SK-N-MC (cell line): Measurements from ENCODE around the gene ELAC2.

ENCODE experiments used
- DNase-seq: peaks from one replicate; pipeline ENCODE4 v3.0.0-alpha.2; 2011; ENCODE audit warnings: low read depth, low spot score
- H3K27ac ChIP-seq: fragments of 200-600 bp; sonication (generic); 2 replicates; pipeline ENCODE4 v1.5.1; 2016; ENCODE audit warnings: mixed run types
- H3K36me3 ChIP-seq: fragments of 200-600 bp; sonication (generic); 2 replicates; pipeline ENCODE4 v1.6.1; 2017; ENCODE audit warnings: antibody characterized with exemption, low read length, mixed read lengths; ENCODE audit not compliant: insufficient read depth
- H3K4me3 ChIP-seq: fragments of 200-600 bp; sonication (generic); 2 replicates; pipeline ENCODE4 v1.5.1; 2016
- H3K9ac ChIP-seq: fragments of 200-600 bp; sonication (generic); 2 replicates; pipeline ENCODE4 v1.8.0; 2017; ENCODE audit warnings: mixed run types, mixed read lengths; ENCODE audit not compliant: insufficient read length
- H3K9me3 ChIP-seq: fragments of 200-600 bp; sonication (generic); 2 replicates; pipeline ENCODE4 v1.6.1; 2017; ENCODE audit warnings: low read depth, mild to moderate bottlenecking, antibody characterized with exemption, low read length, moderate library complexity, mixed read lengths
- EZH2 ChIP-seq: fragments of 200-600 bp; sonication (generic); IDR thresholded peaks from one replicate; pipeline ENCODE4 v1.6.1; 2017; ENCODE audit warnings: antibody characterized with exemption
- FOXP2 ChIP-seq: optimal IDR thresholded peaks from 2 replicates; pipeline ENCODE3; 2011; ENCODE audit warnings: mild to moderate bottlenecking, moderate library complexity; ENCODE audit not compliant: insufficient read depth; ENCODE audit errors: extremely low read length, control extremely low read depth
- POLR2AphosphoS5 ChIP-seq: IDR thresholded peaks from 2 replicates; pipeline ENCODE4 v1.6.1; 2012; ENCODE audit warnings: mild to moderate bottlenecking, low read depth, low read length, borderline replicate concordance

ELAC2 gene

GRCh38 chr17:12996357-12996756 is 21.5 kb downstream of the ELAC2 start:
- DNase-seq = no peak
- TF ChIP-seq FOXP2 (no peak), EZH2 (no peak), POLR2AphosphoS5 (no peak)
- Histone ChIP-seq H3K9ac (no peak overlapping the region), H3K27ac (no peak overlapping the region), H3K4me3 (no peak overlapping the region), H3K9me3 (no peaks in the 10 kb centered on the region), H3K36me3 (peaks cover 91% of the 10 kb centered on the region)

- H3K36me3 ChIP-seq = peaks cover 89% of the 10 kb centered on the region
- H3K27ac ChIP-seq = no peak overlapping the region
- no peak for DNase-seq
- H3K4me3 ChIP-seq = no peak overlapping the region
- no peaks in the 10 kb centered on the region for H3K9me3 ChIP-seq
- no peak overlapping the region for H3K9ac ChIP-seq
- no peak for TF ChIP-seq POLR2AphosphoS5
- no peak for TF ChIP-seq FOXP2
- no peak for TF ChIP-seq EZH2
Observed at GRCh38 chr17:12995896-12996295, 21.9 kb downstream of the ELAC2 start.

GRCh38 chr17:12995106-12995895 is 22.5 kb downstream of the ELAC2 start:
- no peaks in the 10 kb centered on the region for H3K9me3 ChIP-seq
- H3K36me3 ChIP-seq = peaks cover 83% of the 10 kb centered on the region
- H3K4me3 ChIP-seq = no peak overlapping the region
- no peak for TF ChIP-seq FOXP2
- TF ChIP-seq POLR2AphosphoS5 = no peak
- no peak for TF ChIP-seq EZH2
- H3K27ac ChIP-seq = no peak overlapping the region
- no peak for DNase-seq
- no peak overlapping the region for H3K9ac ChIP-seq

- TF ChIP-seq EZH2 (no peak), FOXP2 (no peak), POLR2AphosphoS5 (no peak)
- no peak for DNase-seq
- H3K36me3 ChIP-seq = peaks cover 76% of the 10 kb centered on the region
- H3K27ac ChIP-seq = no peak overlapping the region
- H3K9ac ChIP-seq = no peak overlapping the region
- H3K4me3 ChIP-seq = no peak overlapping the region
- H3K9me3 ChIP-seq = no peaks in the 10 kb centered on the region
Observed at GRCh38 chr17:12994341-12995074, 23.3 kb downstream of the ELAC2 start.

- Histone ChIP-seq H3K9ac (no peak overlapping the region), H3K27ac (no peak overlapping the region)
Observed at GRCh38 chr17:12993631-12994030, 24.2 kb downstream of the ELAC2 start.

GRCh38 chr17:12992676-12993075 is 25.2 kb downstream of the ELAC2 start:
- no peak overlapping the region for H3K4me3 ChIP-seq
- H3K9me3 ChIP-seq = no peaks in the 10 kb centered on the region
- peaks cover 58% of the 10 kb centered on the region for H3K36me3 ChIP-seq
- H3K9ac ChIP-seq = no peak overlapping the region
- no peak for TF ChIP-seq EZH2
- no peak for TF ChIP-seq FOXP2
- no peak for TF ChIP-seq POLR2AphosphoS5
- no peak overlapping the region for H3K27ac ChIP-seq
- DNase-seq = no peak

More at GRCh38 chr17:12993631-12994030, 24.2 kb downstream of the ELAC2 start:
- H3K9me3 ChIP-seq = no peaks in the 10 kb centered on the region
- H3K36me3 ChIP-seq = peaks cover 68% of the 10 kb centered on the region
- no peak overlapping the region for H3K4me3 ChIP-seq
- no peak for DNase-seq
- no peak for TF ChIP-seq POLR2AphosphoS5
- TF ChIP-seq FOXP2 = no peak
- TF ChIP-seq EZH2 = no peak

- Histone ChIP-seq H3K9me3 (no peaks in the 10 kb centered on the region), H3K27ac (no peak overlapping the region), H3K9ac (no peak overlapping the region), H3K36me3 (peaks cover 43% of the 10 kb centered on the region), H3K4me3 (no peak overlapping the region)
- no peak for TF ChIP-seq EZH2
- TF ChIP-seq POLR2AphosphoS5 = no peak
- TF ChIP-seq FOXP2 = no peak
- DNase-seq = no peak
Observed at GRCh38 chr17:12990926-12991325, 26.9 kb downstream of the ELAC2 start.

GRCh38 chr17:12990041-12990808 is 27.6 kb downstream of the ELAC2 start:
- Histone ChIP-seq H3K9ac (no peak overlapping the region), H3K27ac (no peak overlapping the region), H3K9me3 (no peaks in the 10 kb centered on the region), H3K4me3 (no peak overlapping the region), H3K36me3 (peaks cover 36% of the 10 kb centered on the region)
- DNase-seq = no peak
- TF ChIP-seq EZH2 = no peak
- no peak for TF ChIP-seq FOXP2
- no peak for TF ChIP-seq POLR2AphosphoS5
